SHP77 (cell line): ENCODE measurements around the gene IRF6.
A peak's percentile ranks its signal among the peaks of the same experiment; 100 is the strongest.

ENCODE experiments used
- DNase-seq, 2 experiments: peaks; one replicate each; lab custom pipeline; 2025; lab: John Stamatoyannopoulos, UW

Gene IRF6

GRCh38 chr1:209805875-209806760 lies at the start of gene IRF6:
TSS of gene IRF6 (minus strand) at chr1:209806142. CDS start at chr1:209801413, 4,729 bp downstream.
- no peak for DNase-seq

DNA sequence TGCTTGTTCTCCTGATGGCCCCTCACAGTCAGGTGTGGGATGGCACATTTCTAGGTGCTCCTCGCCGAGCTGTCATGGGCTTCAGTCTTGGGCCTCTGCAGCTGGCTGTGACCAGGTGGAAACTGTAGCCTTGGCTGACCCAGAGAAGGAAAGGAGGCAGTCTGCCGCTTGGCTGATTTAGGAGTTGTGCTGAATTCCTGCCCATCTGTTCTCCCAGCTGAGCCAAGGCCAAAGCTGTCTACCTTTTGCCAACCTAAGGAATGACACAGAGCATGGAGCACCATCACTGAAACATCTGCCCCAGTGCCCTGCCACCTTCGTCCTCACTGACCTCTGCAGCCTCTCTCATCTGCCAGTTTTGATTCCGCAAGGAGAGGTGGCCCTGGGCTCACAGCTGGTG lies 49.7 kb upstream of the IRF6 start:
- no peak for DNase-seq

DNA sequence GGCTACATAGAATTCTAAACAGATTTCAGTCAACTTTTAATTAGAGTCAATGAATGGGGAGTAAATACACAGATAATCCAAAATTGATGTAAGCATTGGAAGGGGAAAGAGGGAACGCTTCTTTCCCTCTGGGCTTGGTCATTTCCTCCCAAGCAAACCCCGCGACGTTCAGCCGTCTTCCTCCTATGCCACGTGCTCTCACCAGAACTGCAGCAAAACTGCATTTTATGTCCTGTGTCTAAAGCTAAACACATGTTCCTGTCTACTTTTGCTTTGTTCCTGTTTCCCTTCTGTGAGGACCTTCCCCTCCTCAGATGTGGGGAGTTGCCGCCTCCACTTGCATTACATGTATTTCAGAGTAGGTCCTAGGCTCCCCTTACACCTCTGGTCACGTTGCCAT lies 49.1 kb upstream of the IRF6 start:
- no peak for DNase-seq

- DNase-seq: no peak
Measured at GRCh38 chr1:209854196-209854595, 48.3 kb upstream of the IRF6 start.

DNA sequence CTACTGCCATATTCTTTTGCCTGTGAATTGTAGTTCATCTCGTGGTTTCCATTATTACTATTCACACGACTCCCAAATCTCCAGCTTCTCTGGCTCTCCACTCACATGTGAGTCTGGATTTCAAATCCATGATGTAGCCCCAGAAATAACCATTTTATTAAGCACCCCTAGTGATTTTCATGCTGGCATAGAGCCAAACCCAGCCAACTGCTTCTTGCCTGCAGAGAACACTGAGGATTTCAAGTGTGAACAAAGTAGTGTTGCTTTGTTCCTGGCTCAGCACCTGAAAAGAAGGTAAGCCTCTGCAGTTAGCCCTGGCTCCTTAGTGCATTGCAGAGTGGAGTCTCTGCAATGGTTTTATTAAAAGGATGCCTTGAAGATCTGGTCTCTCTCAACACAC lies 47.7 kb upstream of the IRF6 start:
- DNase-seq: no peak

GRCh38 chr1:209850342-209850979 lies 44.5 kb upstream of the IRF6 start:
- DNase-seq: peak; percentile 10 to 25

DNA sequence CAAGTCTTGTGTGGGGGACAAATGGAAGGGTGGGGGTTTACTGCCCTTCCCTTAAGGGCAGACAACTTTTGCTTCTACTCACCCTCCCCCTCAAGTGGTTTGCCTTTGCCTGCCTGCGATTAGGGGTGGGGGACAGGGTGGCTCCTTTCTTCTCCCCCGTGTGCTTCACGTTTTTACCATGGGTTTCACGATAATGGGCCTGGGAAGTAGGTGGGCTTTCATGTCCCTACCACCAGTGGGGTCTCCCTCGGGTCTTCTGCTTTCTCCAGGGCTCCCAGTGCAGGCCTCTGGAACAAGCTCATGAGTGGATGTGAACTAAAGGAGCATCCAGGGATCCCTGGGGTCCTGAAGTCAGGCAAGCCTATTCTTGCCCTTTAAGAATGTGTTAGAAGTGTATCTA lies 43.4 kb upstream of the IRF6 start:
- DNase-seq: no peak

DNA sequence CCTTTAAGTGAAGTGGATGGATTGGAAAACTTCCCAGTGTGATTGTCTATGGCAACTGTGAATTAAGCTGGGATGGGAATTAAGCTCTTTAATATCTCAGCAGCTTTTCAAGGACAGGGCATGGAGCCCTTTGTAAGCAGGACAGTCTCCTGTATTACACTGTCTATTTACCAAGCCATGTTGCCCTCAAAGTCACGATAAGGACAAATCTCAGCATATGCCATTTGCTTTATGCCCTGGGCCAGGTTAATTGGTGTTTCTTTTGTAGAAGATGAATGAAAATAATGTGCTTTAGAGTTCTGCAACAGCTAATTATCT lies 39.4 kb upstream of the IRF6 start:
- no peak for DNase-seq

DNA sequence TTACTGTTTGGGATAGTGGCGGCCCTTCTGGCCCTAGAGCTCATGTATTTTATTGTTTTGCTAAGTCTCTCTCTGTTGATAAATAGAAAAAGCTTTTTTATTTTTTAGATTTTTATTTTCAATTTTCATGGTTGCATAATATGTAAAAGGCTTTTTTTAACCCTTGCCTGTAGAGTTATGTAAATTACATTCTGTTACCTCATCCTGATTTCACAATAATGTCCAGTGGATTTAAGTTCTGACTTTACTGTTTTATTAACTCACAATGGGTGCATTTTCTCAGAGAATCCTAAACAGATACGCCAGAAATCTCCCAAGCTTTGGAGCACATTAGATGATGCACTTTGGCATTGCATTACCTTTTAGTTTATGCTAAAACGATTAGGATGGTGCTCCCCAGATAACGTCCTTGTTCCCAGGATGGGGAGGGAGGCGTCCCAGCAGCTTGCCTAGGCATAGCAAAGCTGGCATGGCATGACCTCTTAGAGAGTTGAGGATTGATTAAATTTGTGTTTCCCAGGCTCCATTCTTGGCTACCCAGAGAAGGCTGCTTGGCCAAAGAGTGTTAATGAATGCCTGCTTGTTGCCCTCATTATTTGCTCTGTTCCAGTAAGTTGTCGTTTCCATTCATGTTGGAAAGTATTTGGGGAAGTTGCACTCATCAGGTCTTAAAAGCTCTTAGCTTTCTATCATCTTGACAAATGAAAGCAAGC lies 38.9 kb upstream of the IRF6 start:
- DNase-seq: no peak

DNA sequence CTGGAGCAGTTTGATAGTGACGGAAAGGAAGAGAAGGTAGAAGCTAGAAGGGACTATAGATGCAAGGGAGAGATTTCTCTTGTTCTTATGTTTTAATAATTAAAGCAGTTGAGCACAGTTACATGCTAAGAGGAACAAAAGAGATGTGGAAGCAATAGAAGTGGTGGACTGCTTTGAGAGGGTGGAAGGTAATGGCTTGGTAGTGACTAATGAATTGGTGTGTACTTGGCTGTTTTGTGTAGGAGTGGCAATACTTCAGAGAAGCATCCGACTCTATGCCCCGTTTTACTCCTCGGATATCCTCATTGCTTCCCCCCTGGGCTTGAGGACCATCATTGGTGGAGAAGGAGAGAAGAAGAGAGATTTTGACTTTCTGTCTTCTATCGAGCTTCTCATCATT lies 34.7 kb upstream of the IRF6 start:
- no peak for DNase-seq

DNA sequence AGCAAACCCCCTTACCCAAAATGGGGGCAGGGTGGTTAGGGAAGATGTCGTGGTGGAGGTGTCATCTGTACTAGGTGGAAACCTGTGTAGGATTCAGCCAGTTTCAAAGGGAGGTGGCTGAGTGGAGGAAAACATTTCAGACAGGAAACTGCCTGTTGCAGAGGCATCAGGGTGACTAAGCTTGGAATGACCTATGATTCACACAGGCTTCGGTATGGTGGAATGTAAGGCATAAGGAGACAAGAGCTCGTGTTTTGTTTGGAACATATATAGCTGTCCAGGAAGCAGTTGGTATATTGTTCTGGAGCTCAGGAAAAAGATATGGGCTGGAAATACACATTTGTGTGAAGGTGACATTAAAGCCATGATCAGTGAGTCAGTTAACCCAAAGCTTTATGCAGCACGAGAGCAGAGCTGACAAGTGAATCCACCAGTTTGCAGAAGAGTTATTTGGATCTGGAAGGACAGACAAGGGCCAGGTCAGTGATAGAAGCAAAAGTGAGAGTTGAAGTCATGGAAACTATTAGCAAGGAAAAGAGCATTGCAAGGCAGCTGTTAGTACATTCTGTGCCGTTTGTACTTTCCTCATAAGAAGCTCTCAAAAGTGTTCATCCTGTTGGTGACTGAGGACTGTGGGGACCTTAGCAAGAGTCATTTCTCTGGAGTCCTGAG lies 34.1 kb upstream of the IRF6 start:
- no peak for DNase-seq

- DNase-seq: no peak
Measured at GRCh38 chr1:209838537-209838936, 32.6 kb upstream of the IRF6 start.

- DNase-seq: no peak
Measured at GRCh38 chr1:209837671-209838070, 31.7 kb upstream of the IRF6 start.

GRCh38 chr1:209835782-209836298 lies 29.9 kb upstream of the IRF6 start:
- DNase-seq: no peak

- DNase-seq: no peak
Measured at GRCh38 chr1:209831615-209832014, 25.7 kb upstream of the IRF6 start.

DNA sequence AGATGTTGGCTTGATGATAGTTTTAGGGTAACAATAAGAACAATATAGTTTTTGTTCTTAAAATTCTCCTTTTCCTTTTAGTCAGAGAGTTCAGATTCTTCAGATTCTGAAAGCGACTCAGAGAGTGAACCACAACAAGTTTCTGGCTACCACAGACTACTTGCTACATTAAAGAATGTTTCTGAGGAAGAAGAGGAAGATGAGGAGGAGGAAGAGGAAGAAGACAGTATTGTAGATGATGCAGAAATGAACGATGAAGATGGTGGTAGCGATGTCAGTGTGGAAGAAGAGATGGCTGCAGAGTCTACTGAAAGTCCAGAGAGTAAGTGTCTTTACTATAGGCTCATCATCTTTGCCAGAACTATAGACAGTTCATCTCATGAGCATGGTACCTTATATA lies 24.8 kb upstream of the IRF6 start:
- no peak for DNase-seq

DNA sequence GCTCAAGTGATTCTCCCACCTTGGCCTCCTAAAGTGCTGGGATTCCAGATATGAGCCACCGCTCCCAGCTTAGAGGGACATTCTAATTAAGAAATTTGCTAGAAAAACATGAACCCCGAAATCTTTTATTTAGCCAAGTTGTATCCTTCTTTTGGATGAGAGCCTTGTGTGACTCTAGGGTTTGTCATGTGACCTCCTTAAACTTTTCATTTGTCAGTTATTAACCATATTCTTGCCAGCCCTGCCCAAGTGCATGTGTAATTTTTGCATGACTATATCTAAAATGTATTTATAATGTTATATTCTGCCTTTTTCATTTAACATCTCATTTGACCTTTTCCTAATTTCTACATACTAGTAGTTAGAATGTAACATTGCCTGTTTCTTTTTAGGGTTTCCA lies 23.8 kb upstream of the IRF6 start:
- DNase-seq: no peak

DNA sequence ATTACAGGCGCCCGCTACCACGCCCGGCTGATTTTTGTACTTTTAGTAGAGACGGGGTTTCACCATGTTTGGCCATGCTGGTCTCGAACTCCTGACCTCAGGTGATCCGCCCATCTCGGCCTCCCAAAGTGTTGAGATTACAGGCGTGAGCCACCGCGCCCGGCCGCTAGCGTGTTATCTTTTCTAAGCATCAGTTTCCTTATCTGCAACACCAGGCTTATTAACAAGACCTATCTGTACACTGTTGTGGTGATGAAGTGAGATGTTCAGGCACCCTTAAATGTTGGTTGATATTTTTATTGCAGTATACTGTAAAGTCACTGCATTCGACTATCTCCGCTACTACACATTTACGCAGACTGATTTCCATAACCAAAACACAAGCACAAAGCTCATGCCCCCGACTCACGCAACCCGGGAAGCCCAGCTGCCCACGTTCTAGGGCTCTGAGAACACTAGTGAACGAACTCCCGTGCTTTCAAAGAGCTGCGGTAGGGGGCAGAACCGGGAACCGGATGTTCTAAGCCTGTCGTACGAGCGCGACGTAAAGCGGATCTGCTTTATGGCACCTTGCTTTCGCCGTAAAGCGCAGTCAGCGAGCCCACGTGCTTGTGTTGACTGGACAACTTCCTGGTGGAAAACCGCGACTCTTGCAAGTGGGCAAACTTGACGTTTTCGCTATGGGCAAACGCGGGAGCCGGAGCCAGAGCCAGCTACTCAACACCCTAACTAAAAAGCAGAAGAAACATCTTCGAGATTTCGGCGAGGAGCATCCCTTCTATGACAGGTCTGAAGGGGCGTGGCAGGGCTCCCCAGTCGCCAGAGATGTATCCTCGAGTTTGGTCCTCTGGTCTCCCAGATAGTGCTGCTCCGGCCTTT lies 21.7 kb upstream of the IRF6 start, which contains the start of gene UTP25:
Gene UTP25 (plus strand): TSS at position 589 of the 879 bp plus-strand sequence. CDS start 92 bp downstream, at position 681.
- DNase-seq: peak; percentile 93

DNA sequence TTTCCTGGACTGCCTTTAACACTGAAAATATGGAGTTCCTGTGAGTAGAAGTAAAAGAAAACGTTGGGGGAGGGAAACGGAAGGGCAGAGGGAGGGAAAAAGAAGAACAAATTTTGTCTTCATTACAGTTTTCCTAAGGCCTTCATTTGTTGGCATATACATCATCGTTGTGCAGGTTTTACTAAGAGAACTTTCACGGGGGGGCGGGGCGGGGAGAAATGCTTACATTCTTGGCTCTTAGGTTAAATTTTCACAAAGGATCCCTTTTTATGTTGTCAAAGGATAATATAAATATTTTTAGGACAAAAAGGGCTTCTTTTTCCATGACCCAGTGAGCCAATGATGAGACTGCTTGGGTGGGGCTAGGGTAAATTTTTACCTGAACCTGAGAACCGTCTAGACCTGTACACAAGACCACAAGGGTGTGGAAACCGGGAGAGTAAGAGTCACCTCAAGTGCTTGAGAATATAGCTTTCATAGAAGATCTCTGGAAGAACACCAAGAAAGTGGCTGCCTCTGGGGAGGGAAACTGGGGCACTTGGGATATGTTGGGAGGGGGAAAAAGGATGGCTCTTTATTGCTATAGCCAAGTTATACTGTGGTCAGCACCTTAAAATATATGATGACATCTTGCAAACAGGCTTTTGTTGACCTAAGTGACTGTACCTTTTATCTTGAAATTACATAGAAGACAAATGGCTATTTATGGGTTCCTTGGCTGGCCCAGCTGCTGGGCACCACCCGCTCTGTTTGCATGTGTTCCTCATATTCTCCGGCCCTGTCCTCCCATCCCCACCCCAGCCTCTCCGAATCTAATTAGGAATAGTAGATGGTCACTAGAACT lies 19.9 kb upstream of the IRF6 start:
- DNase-seq: no peak
